Measurements from ENCODE around the gene TMEM269.
"Not testable (repeated sequence)": the region's sequence is repeated elsewhere in the genome, so short reads cannot be mapped to it uniquely, and the experiment has no call there.

TMEM269 gene

DNA sequence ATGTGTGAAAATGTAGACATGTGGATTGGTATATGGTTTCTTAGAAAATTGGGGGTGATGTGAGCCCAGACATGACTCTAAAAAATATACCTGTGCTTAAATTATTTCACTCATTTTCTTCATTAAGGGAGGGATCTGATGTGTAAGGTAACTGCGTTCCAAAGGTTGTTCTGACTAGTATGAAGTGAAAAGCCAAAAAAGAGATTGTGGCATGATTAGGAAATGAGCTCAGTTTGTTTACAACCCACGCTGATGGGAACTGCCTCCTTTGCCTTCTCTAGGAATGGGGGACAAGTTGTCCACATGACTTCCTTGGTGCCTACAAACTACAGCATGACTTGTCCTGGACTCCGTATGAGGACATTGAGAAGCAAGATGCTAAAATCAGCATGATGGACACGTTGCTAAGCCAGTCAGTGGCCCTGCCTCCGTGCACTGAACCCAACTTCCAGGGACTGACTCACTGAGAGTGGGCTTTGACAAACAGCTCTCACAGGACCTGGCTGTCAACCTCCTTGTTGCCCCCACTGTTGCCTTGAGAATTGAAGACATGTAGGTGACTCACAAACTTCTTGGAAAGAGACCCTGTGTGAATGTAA lies 9.8 kb upstream of the TMEM269 start:
- no peak for DNase-seq (ENCODE audit: low read depth, low spot score)

DNA sequence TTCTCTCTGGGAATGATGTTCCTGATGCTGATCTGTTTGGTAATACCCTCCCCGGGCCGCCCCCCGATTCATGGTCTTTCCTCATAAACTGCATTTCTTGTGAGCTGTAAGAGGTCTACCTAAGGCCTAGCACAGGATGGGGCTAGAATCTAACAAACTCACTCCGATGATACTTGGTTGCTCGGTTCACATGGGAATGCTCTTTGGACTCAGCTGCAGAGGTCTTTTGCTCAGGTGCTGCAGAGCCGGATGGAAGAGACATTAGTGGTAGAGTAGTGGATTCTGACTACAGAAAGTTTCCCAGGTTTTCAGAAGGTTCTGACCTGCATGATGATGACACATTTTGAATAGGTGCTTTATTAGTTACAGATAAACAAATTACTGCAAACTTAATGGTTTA lies 8.3 kb upstream of the TMEM269 start:
- no peak for DNase-seq (ENCODE audit: low read depth, low spot score)

DNA sequence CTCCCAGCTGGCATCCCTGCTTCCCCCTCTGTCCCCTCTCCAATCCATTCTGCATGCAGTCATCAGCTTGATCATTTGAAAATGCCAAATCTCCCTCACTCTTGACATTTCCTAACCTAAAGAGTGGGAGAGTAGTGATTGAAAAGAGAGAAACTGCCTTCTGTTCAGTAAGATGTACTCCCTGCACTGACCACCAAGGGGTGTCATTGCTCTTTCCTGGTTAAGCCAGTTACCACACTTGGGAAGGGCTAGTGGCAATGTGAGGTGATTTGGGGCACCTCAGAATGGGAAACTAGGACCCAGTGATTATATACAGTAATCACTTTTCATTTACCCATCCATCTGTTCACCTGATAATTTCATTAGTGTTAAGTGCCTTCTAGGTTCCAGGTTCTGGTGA lies 6.9 kb upstream of the TMEM269 start:
- DNase-seq (ENCODE audit: low read depth, low spot score), result peak; percentile 49

DNA sequence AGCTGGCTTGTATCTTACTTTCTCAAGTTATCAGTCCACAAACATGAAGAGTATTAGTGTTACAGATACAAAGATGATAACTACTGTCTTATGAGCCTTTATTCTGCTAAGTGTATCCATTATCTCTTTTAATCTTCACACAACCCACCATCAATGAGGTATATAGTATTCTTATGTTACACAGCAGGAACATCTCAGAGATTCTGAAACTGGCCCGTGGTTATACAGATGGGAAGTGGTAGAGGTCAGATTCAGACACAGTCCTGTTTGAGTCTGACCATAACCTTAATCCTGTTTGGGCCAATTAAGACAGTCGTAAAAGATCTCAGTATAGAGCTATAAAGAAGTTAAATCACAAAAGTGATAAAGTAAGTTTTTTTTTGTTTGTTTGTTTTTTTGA lies 5.1 kb upstream of the TMEM269 start:
- no peak for DNase-seq (ENCODE audit: low read depth, low spot score)

DNA sequence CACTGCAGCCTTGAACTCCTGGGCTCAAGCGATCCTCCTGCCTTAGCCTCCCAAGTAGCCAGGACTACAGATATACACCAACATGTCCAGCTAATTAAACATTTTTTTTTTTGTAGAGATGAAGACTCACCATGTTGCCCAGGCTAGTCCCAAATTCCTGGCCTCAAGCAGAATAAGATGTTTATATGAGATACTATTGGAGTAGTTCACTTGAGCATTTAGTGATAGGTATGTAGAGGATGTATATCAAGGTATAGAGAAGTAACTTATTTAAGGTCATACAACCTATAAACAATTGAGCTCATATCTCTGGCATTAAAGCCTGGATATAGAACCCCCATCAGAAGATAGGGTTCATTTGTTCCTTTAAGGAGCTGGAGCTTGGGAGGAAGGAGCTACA lies 4.6 kb upstream of the TMEM269 start:
- no peak for DNase-seq (ENCODE audit: low read depth, low spot score)

DNA sequence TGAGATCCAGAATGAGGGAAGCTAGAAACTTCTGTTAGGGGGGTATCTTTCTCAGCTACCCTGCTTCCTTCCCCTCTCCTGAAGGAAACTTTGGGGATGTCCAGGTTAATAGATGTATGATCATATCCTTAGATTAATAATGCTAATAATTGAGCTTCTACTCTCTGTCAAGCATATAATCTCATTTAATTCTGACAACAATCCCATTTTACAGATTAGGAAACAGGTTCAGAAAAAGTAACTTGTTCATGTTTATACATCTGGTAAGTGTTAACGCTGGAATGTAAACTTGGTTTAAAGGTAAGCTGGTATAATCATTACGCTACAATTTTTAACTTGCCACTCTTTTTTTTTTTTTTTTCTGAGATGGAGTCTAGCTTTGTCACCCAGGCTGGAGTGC lies 1.7 kb upstream of the TMEM269 start:
- no peak for DNase-seq (ENCODE audit: low read depth, low spot score)

DNA sequence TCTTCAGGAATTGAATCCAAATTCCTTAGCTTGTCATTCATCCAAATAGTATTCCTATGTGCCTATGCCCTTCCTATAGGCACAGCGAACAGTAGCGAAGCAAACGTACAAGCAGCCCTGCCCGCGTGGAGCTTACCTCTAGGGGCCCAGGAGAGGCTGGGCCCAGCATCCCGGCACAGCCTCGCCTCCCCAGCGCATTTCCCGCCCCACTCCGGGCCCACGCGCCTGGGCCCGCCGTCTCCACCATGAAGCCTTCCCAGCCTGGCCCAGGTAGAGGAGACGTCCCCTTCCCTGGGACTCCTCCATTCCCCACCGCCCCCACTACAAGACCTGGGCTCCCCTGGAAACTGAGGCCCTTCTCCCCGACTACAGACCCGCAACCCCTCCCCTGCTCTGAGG lies 245 bp upstream of the TMEM269 start:
- DNase-seq (ENCODE audit: low read depth, low spot score), result no peak

DNA sequence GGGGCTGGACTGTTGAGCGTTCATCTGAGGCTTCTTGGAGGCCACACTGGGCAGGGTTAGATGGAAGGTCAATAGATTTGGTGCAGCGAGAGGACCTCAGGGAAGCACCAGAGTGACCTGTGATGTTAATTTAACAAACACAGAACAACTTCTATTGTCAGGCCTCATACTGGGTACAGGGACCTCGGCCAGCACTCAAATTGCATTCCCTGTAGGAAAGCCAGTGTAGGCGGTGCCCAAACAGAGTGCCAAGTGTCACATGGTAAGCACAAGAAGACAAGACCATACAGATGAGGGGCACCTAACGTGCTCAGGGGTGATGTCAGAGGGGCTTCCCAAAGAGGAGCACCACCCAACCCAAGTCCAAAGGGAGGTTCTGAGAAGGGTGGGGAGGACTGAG lies 1.3 kb downstream of the TMEM269 start:
- no peak for DNase-seq (ENCODE audit: low read depth, low spot score)

DNA sequence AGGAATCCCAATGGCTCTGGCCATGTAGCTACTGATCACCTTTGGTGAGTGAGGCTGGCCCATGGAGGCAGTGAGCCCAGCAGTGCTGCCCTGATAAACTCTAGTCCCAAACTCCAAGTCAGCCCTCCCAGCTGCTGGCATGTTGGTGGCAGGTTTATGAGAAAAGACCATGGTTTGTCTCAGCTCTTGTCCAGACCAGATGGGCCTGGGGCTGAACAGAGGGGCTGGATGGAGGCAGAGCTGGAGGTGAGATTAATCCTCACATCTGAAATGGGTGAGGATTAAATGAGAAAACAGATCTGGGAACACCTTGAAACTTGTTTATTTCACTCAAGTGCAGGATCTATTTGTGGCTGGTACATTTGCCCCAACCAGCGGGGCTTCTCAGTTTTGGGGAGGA lies 3.2 kb downstream of the TMEM269 start:
- DNase-seq (ENCODE audit: low read depth, low spot score), result no peak

DNA sequence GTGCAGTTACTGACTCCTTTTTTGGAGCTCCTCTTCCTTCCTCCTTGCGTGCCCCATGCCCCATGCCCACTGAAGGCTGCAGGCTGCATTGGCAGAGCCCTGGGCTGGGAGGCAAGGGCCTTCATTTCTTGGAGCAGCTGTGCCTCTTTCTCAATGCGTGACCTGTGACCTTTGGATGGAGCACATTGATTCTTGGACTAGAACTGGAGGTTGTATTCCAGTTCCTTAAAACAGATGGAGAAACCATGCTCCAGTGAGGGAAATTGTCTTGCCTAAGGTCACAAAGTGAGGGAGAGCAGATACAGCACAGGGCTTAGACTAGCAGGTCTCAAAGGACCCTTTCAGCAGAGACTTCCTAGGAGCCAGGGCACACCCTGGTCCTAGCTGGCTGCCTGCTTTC lies 9.0 kb downstream of the TMEM269 start:
- no peak for DNase-seq (ENCODE audit: low read depth, low spot score)

DNA sequence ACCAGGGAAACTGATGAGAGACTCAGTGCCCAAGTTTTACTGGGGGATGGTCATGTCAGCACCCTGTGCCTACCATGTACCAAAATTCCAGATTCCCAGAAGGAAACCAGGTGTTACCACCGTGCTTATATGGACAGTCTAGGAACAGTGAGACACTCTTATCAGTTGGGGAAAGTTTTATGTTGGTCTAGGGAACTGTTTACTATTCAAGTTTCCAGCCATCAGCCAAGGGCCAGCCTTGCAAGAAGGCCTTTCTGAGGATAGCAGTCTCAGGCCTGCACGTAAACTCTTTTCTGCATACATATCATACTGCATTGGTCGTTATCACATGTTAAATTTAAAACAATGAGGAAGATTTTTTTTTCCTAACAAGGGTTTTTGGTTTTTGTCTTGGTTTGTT lies 12.6 kb downstream of the TMEM269 start:
- DNase-seq (ENCODE audit: low read depth, low spot score), result no peak

DNA sequence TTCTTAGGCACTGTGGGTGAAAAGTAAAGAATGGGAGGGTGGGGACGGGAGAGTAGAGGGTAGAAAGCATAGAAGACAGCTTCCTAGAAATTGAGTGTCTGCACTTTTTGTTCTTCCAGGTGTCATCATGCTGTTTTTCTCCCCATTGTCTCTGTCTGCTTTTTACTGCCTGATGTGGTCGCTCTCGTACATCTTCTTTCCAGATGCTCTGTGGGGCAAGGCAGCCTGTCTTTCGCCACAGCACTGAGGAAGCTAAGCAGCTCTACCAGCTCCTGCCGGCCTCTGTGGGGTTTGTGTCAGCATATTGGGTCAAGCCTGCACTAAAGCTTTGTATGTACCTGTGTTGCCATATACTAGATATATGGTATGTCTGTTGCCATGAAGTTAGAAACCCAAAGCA lies 13.2 kb downstream of the TMEM269 start:
- DNase-seq (ENCODE audit: low read depth, low spot score), result no peak

DNA sequence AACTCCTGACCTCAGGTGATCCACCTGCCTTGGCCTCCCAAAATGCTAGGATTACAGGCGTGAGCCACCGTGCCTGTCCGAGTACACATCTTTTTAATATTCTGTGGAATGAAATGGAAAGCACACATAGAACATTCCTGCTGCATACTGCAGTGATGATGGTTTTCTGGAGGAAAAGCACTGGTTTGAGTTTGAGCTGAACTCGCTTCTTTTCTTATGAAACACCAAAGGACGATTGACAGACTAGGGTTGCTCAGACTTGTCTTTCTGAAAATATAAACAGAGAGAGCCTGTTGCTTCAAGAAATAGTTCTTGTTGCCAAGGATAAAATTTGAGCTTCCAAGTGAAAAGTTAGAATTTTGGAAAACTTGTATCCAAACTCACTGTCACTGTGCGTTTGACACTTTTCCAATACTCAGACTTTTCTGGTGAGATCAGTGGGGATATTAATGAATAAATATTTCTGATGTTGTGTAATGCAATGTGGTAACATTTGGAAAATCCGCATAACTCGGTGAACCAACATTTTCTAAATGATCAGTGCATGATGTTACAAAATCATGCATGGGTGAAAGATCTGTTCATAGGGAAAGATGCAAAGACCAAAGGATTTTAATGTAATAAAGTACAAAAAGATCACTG lies 17.2 kb downstream of the TMEM269 start:
- DNase-seq (ENCODE audit: low read depth, low spot score), result no peak

DNA sequence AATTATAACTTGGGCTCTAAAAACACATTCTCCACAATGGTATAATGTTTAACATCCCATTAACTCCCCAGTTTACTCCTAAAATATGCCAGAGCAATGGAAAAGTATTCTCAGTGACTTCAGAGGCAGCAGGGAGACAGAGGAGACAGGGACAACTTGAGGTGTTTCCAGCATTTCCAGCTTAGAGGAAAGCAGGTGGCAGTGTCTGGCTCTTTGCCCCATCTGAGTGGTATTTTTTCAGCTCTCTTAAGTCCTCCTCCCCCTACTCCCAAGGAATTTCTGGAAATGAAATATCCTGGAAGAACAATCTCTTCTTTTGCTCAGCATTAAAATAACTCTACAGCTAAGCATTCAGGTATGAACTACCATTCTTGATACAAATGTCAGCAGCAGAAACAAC lies 21.4 kb downstream of the TMEM269 start:
- no peak for DNase-seq (ENCODE audit: low read depth, low spot score)

DNA sequence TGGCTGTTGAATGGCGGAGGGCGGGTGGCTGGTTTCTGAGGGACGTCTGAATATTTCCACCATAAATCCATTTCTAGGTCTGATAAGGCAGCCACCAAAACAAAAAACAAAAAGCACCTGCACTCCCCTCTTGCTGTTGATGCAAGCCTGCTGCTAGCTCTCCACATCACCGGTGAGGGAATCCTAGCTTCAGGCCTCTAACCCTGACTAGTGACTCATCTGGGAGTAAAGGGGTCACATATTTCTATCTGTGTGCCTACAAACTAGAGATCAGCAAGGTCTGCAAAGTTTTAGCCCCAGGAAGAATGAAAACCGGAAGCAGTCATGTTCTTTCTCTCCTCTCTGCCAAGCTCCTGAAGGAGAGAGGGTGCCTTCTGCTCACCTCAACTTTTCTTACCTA lies 21.8 kb downstream of the TMEM269 start:
- no peak for DNase-seq (ENCODE audit: low read depth, low spot score)

DNA sequence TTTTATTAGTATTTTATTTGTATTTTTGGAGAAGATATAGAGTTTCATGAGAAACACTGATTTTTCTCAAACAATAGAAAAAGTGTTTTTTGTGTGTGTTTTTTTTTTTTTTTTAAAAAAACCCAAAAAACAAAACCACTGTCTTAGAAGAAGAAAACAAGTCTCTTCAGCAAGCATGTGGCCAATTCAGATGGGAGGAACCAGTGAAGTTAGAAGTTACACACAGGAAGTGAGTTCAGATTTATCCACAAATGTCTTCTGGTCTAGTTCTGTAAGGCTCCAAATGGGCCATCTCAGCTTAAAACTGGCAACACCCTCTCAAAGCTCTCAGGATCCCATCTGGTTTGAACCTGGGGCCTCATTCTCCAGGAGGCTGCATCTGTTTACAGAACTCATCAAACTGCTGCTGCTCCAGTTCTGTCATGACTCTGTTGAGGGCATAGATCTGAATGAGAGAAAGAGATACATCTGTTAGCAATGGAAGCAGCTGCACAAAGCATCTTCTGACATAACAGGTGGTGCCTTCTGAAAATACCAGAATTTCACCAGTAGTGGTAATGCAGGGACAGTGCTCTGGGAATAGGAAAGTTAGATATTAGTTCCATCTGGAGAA lies 22.4 kb downstream of the TMEM269 start:
- DNase-seq (ENCODE audit: low read depth, low spot score), result no peak

DNA sequence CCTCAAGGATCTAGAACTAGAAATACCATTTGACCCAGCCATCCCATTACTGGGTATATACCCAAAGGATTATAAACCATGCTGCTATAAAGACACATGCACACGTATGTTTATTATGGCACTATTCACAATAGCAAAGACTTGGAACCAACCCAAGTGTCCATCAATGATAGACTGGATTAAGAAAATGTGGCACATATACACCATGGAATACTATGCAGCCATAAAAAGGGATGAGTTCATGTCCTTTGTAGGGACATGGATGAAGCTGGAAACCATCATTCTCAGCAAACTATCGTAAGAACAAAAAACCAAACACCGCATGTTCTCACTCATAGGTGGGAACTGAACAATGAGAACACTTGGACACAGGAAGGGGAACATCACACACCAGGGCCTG lies 30.0 kb downstream of the TMEM269 start:
- not testable (repeated sequence) for DNase-seq (ENCODE audit: low read depth, low spot score)

DNA sequence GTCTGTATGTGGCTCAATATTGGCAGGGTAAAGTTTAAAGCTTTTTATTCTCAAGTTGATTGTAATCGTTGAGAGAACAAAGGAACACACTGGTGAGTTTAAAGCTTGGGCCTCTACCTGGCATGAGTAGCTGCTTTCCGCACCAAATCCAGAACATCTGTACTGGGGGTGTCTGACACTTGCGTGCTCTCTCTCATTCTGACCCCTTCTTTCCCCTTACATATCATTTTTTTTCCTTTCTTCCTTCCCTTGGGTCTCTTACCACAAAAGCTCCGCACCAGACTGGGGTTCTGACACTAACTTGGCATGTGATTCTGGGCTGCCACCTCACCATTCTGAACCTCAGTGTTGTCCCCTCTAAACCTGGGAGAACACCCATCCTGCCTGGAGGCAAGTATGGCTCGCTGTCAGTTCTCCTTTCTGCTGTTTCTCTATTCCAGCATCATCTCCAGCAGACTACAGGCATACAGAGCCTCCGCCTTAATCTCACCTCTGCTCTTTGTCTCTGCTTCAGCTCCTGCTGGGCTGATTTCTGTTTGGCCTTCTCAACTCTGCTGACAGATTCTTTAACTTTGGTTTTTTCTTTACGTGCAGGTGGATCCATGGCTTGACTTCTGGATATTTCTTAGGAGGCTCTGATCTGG lies 31.3 kb downstream of the TMEM269 start:
- DNase-seq (ENCODE audit: low read depth, low spot score), result peak; percentile 42

DNA sequence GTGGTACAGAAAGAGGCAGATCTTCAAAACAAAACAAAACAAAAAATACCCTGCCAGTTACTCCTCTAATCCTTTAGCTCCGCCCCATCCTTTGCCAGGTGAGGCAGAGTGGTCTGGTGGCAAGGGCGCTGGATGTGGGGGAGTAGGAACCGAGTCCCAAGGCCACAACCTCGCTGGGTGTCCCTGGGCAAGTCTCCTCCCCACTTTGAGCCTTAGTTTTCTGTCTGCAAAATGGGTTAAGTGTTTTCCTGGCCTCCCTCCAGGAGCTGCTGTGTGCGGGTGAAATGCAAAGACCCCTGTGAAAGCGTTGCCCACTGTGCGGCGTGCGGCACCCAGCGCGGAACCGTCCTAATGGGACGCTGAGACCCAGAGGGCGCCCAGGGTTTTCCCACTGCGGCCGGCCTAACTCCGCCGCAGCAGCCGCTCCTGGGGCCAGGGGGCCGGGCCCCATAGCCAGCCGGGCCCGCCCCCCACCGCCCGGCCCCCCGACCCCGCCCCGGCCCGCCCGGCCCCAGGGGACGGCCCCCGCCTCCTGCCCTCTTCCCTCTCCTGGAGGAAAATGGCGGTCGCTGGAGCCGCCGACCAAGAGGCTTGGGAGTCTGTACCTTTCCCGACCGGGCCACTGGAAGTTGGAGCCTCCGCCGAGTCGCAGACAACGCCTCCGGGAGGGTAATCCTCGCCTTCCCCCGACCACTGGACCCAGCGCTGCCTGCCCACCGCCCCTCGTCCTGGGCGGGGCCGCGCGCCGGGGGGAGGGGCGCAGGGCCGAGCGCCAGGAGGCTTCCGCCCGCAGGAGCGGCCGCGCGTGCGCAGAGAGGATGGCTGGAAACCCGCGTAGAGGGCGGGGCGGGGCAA lies 32.0 kb downstream of the TMEM269 start, which contains the start of the genes ERMAP and SVBP:
Gene ERMAP (plus strand): TSS at position 538 of the 855 bp plus-strand sequence. CDS start 13,327 bp downstream, outside the sequence.
Gene SVBP (minus strand): TSS at position 813 of the 855 bp plus-strand sequence. CDS start 853 bp downstream, outside the sequence.
- peak; percentile 95 for DNase-seq (ENCODE audit: low read depth, low spot score)

DNA sequence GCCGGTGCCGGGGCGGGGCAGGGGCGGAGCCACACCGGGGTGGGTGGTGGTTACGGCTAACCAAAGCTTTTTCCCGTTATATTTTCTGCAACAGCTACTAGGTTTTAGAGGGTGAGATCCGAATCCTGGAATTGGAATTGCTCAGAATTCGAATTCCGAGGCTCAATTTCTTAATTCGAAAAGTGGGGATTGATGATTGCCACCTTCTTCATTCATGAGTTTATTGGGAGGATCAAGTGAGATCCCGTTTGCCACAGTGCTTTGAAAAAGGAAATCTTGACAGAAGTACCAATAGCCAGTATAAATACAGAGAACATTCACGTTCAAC lies 32.6 kb downstream of the TMEM269 start:
- DNase-seq (ENCODE audit: low read depth, low spot score), result no peak

DNA sequence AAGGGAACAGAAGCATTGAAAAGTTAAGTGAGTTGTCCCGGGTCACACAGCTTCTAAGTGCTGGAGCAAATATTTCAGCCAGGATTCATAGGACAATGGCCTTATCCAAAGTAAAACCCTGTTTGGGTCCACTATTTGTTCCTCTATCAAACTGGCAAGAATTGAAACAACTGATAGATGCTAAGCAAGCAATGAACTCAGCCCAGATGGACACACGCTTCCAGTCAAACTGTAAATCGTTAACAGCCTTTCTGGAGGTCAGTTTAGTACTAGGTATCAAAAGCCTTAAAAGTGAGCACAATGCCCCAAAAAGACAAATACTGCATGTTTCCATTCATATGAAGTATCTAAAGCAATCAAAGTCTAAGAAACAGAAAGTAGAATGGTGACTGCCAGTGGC lies 33.2 kb downstream of the TMEM269 start:
- no peak for DNase-seq (ENCODE audit: low read depth, low spot score)

DNA sequence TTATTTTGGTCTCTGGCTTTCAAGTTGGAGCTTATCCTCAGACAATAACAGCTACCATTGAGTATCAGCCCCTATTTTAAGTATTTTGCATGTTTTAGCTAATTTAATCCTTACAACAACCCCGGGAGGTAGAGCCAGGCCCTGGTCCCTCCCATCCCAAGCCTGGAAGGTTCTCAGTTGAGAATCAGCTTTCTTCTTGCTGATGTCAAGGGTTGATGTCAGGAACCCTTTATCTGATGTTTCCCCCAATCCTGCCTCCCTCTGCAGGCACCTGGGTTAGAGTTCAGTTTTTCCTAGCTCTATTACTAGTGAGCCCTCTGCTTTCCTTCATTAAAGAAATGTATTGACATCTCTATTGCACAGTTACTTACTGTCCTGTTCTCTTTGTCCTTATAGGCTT lies 36.0 kb downstream of the TMEM269 start:
- DNase-seq (ENCODE audit: low read depth, low spot score), result no peak
